Fibroblast of mammary gland (primary cell): ENCODE results near the gene NXPE3.

ENCODE experiments used
- DNase-seq: peaks from one replicate; pipeline ENCODE4 v3.0.0-alpha.2; 2010; ENCODE audit warnings: low read depth
- H3K4me3 ChIP-seq: 2 replicates; pipeline ENCODE4 v1.5.1; 2011; ENCODE audit warnings: low read depth, mild to moderate bottlenecking, low read length, moderate library complexity; ENCODE audit not compliant: control insufficient read depth
- TF ChIP-seq, protein P1 (sequence below): conservative IDR thresholded peaks from 2 replicates; pipeline ENCODE4 v1.5.1; 2011; ENCODE audit warnings: low read depth, low read length, inconsistent platforms; ENCODE audit not compliant: control insufficient read depth, insufficient read depth

NXPE3 gene

DNA sequence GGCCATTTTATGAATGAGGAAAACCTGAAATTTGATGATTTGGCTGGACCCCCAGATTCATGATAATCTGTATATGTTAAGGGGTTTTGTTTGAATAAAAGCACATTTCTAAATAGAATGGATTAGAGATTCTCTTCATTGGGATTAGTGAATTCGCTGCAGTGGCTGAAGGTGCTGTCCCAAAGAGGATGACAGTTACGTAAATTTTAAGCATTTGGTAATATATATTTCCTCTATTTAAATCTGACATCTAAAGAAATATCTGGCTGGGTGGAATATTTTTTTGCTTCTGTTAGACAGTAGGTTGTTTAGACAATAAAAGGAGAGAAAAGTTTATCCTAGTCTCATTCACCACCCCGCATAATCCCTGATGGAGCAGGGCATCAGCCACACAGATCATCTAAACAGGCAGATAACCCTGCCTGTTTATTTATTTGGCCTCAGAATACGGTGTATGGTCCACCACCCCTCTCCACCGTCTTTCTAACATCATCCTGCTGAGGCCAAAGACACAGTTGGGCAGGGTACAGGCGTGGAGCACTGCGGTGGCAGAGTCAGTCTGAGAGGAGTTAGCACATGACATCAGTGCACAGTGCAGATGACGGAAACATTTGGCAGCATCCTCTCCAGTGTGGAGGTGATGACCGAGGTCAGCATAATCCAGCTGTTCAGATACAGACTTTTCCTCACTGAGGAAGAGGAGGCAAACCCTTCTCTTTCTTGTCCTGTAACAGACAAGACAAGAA, 49.9 kb downstream of the NXPE3 start:
- TF ChIP-seq, protein P1, sequence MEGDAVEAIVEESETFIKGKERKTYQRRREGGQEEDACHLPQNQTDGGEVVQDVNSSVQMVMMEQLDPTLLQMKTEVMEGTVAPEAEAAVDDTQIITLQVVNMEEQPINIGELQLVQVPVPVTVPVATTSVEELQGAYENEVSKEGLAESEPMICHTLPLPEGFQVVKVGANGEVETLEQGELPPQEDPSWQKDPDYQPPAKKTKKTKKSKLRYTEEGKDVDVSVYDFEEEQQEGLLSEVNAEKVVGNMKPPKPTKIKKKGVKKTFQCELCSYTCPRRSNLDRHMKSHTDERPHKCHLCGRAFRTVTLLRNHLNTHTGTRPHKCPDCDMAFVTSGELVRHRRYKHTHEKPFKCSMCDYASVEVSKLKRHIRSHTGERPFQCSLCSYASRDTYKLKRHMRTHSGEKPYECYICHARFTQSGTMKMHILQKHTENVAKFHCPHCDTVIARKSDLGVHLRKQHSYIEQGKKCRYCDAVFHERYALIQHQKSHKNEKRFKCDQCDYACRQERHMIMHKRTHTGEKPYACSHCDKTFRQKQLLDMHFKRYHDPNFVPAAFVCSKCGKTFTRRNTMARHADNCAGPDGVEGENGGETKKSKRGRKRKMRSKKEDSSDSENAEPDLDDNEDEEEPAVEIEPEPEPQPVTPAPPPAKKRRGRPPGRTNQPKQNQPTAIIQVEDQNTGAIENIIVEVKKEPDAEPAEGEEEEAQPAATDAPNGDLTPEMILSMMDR: no peak
- H3K4me3 ChIP-seq: peak overlapping the region; percentile 1
- DNase-seq: peak; percentile 90

DNA sequence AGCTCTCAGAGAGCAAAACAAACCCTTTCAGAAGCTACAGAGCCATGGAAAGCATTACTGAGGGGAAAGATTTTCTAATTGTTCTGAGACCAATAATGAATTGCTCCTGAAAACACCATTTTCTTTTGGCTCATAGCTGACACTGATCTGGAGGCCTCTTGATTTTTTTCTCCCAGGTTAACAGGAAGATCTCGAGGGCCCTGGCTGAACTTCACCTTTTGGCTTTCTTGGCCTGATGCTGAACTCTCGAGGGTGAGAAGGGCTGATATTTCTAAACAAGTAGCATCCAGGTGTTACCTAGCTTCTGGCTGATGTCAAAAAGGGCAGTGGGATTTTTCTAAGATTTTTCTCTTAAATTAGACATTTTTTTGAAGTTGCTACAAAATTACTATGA, 50.4 kb downstream of the NXPE3 start:
- TF ChIP-seq, protein P1: no peak
- no peak for DNase-seq
- no peak overlapping the region for H3K4me3 ChIP-seq

DNA sequence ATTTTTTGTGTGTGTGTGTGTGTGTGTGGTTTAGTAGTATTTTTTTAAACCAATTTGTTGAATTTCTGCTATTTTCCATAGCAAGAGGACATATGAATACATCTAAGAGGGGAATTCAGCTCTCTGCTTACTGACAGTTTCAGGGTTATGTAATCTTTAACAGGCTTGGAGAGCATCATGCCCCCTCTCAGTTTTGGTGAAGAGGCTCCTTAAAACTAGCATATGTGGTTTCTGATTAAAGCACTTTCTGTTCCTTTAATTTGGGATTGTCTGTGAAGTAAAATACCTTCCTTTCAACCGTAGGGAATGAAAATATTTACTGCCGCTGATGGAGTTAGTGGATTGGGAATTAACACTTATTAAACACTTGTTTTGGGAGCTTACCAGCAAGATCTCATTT, 50.9 kb downstream of the NXPE3 start:
- no peak for DNase-seq
- TF ChIP-seq, protein P1: no peak

DNA sequence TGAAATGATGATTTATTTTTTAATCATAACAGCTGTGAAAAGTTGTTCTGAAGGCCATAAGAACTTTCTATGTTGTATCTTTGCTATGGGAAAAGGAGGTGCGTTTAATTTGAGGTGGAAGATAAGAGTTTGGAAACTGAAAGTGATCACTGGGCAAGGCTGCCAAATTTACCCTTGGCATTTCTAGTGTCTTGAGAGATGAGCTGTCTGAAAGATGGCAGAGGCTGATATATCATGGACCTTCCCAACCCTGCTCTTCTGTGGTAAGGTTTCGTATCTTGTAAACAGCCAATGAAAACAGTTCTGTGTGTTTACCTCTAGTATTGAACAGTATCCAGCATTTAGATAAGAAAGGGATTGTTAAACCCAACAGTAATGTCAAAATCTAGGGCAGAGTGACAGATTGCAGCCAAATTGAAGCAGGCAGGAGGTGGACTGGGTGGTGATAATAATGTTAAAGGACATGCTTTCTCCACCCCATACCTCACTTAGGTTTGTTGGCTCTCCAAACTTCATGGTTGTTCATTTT, 54.5 kb downstream of the NXPE3 start:
- no peak for DNase-seq
- no peak overlapping the region for H3K4me3 ChIP-seq
- TF ChIP-seq, protein P1: no peak

More for the DNA sequence above, 50.9 kb downstream of the NXPE3 start:
- H3K4me3 ChIP-seq: no peak overlapping the region

DNA sequence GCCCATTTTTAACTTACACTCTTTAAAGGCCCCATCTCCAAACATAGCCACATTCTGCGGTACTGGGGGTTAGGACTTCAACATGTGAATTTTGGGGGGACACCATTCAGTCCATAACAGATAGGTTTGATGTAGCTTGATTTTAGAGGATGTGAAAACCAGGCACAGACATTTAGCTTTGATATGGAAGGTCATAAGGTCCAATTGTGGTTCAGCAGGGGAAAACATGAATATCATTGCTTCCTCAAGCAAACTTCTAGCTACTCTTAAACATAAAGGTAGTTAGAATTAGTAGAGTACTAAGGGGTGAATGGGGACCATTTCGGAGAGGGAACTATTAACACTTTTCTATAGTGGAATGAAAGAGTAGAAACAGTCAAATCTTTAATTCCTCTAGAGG, 56.7 kb downstream of the NXPE3 start:
- no peak overlapping the region for H3K4me3 ChIP-seq
- DNase-seq: no peak
- TF ChIP-seq, protein P1: no peak

DNA sequence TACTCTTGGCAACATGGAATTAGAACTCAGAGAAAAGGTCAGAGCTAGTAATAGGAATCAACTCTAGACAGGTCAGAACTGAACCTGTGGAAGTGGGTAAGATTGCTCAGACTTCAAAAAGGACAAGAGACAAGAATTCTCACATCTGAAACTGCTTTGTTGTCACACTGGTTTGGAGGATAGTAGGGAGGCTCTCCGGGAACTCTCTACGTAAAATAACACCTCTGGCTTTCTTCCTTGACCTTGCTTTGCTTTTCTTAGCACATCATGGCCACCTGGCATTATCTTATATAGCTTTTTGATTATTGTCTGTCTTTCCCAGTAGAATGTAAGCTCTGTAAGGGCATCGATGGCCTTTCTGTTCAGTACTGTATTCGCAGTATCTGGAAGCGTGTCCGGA, 57.1 kb downstream of the NXPE3 start:
- TF ChIP-seq, protein P1: no peak
- DNase-seq: no peak
- no peak overlapping the region for H3K4me3 ChIP-seq
